Fibroblast of lung (primary cell): ENCODE data around the gene B3GNT7. TPM values are rescaled to one million over a fixed set of nuclear protein-coding genes. Genes with fewer than 3 reads are reported as not detected.
A peak's percentile ranks its signal among the peaks of the same experiment; 100 is the strongest.

Experiments
- DNase-seq, 2 donors: peaks; one replicate each; pipeline versions ENCODE4 v3.0.0 to v3.0.0-alpha.2; 2010; ENCODE audit warnings: low read depth in 2 of 2
- H2AFZ ChIP-seq: 2 replicates; pipeline ENCODE4 v1.5.1; 2012; ENCODE audit warnings: low read length, control low read depth, inconsistent platforms
- H3K27ac ChIP-seq: 2 replicates; pipeline ENCODE4 v1.5.1; 2011; ENCODE audit warnings: low read length, control low read depth; ENCODE audit not compliant: insufficient read depth
- H3K27me3 ChIP-seq: 2 replicates; pipeline ENCODE4 v1.5.1; 2011; ENCODE audit warnings: mild to moderate bottlenecking, low read length; ENCODE audit not compliant: control insufficient read depth, insufficient read depth
- H3K36me3 ChIP-seq: 2 replicates; pipeline ENCODE4 v1.5.1; 2011; ENCODE audit warnings: low read length; ENCODE audit not compliant: control insufficient read depth, insufficient read depth
- H3K4me1 ChIP-seq: 2 replicates; pipeline ENCODE4 v1.5.1; 2011; ENCODE audit warnings: low read length; ENCODE audit not compliant: control insufficient read depth, insufficient read depth; ENCODE audit errors: extremely low read depth
- H3K4me2 ChIP-seq: 2 replicates; pipeline ENCODE4 v1.5.1; 2011; ENCODE audit warnings: low read length, control low read depth; ENCODE audit not compliant: insufficient read depth; ENCODE audit errors: extremely low read depth
- H3K4me3 ChIP-seq, 4 experiments: fragments of 200-600 bp in 1 of 4; sonication (generic) in 1 of 4; replicated peaks in 1 of 4; 2 replicates each; pipeline ENCODE4 v1.5.1; 2011 to 2016; ENCODE audit warnings: low read length in 4 of 4, low read depth in 3 of 4, mild to moderate bottlenecking in 3 of 4, control low read depth in 2 of 4, inconsistent platforms in 1 of 4, mixed read lengths in 1 of 4; ENCODE audit not compliant: insufficient read depth in 1 of 4; ENCODE audit errors: control extremely low read depth in 1 of 4
- H3K79me2 ChIP-seq: 2 replicates; pipeline ENCODE4 v1.5.1; 2012; ENCODE audit warnings: mild to moderate bottlenecking, low read length, inconsistent platforms; ENCODE audit not compliant: control insufficient read depth, insufficient read depth
- H3K9ac ChIP-seq: 2 replicates; pipeline ENCODE4 v1.5.1; 2011; ENCODE audit warnings: mild to moderate bottlenecking, low read length, control low read depth; ENCODE audit not compliant: insufficient read depth
- H3K9me3 ChIP-seq: 2 replicates; pipeline ENCODE4 v1.5.1; 2012; ENCODE audit warnings: low read depth, low read length; ENCODE audit not compliant: control insufficient read depth, insufficient read depth
- H4K20me1 ChIP-seq: 2 replicates; pipeline ENCODE4 v1.5.1; 2011; ENCODE audit warnings: low read length; ENCODE audit not compliant: control insufficient read depth, insufficient read depth; ENCODE audit errors: extremely low read depth
- EZH2 ChIP-seq: IDR thresholded peaks from 2 replicates; pipeline ENCODE4 v1.5.1; 2012; ENCODE audit warnings: low read length, control low read depth, mild to moderate bottlenecking; ENCODE audit errors: missing control alignments
- polyA minus RNA-seq: library from RNA; depleted of rRNA, polyadenylated mRNA; stranded (reverse); fragments of >200 nt; gene quantifications from 2 replicates; pipeline ENCODE4 v1.2.3, GENCODE V29; 2011; ENCODE audit warnings: low replicate concordance
- polyA plus RNA-seq, 2 donors: library from polyadenylated mRNA; depleted of rRNA in 1 of 2; stranded (reverse) in 1 of 2; unstranded in 1 of 2; fragments of >200 nt; gene quantifications; 2 replicates each; pipeline ENCODE4 v1.2.1, GENCODE V29; 2011 to 2012; ENCODE audit warnings: missing spikeins in 1 of 2
- total RNA-seq: library from RNA; depleted of rRNA; stranded (reverse); fragments of >200 nt; gene quantifications from 2 replicates; pipeline ENCODE4 v1.2.1, GENCODE V29; 2014
- TF ChIP-seq, protein P1 (sequence below), 2 donors: IDR thresholded peaks in 1 of 2; conservative IDR thresholded peaks in 1 of 2; 1 replicate in 1 of 2; 2 replicates in 1 of 2; pipeline ENCODE4 v1.5.1; 2011 to 2012; ENCODE audit warnings: low read length in 2 of 2, control low read depth in 1 of 2, inconsistent platforms in 1 of 2, low read depth in 1 of 2, mild to moderate bottlenecking in 1 of 2

Gene B3GNT7, protein sequence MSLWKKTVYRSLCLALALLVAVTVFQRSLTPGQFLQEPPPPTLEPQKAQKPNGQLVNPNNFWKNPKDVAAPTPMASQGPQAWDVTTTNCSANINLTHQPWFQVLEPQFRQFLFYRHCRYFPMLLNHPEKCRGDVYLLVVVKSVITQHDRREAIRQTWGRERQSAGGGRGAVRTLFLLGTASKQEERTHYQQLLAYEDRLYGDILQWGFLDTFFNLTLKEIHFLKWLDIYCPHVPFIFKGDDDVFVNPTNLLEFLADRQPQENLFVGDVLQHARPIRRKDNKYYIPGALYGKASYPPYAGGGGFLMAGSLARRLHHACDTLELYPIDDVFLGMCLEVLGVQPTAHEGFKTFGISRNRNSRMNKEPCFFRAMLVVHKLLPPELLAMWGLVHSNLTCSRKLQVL
- total RNA-seq (under 0.01 and 0.17 TPM in 2 replicates), polyA plus RNA-seq (0.01 and 0.06 TPM in 2 replicates), polyA minus RNA-seq (2.5 TPM in 1 of 2 replicates, not detected in the other)
- 0.06 and 0.07 TPM in 2 replicates for polyA plus RNA-seq (2012)

DNA sequence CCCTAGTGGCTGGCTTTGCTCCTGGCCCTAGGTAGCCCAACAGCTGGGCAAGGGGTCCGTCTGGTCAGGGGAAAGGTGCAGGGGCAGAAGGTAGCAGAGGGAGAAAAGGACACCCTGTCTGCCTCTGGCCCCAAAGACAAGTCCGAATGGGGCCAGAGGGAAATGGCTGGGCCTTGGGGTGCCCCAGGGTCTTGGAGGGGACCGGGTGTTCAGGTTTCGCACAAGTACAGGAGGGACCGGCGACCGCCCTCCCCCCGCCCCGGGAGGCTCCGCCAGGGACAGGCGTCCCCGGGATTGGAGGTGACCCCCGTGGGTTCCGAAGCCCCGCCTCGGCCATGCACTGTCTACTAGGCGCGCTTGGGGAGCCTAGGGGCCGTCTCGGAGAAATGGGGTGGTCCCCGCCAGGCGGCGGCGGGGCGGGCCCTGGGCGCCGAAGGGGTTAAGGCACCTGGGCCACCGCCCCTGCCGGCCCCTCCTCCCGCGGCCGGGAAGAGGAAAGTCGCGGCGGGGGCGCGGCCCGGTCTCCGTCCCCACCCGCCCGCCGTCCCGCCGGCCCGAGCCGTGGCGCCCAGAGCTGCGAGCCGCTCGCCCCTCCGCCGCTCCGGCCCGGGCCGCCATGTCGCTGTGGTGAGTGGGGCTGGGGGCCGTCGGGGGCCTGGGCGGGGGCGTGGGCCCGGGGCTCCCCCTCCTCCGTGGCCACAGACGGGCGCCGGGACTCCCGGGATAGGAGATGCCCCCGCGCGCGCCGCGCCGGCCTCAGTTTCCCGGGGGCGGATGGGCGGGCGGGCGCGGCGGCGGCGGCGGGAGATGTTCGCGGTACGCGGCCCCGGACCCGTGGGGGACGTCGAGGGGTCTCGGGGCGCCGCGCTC, at the start of gene B3GNT7:
TSS of gene B3GNT7 (plus strand) at position 523 of the 870 bp plus-strand sequence. CDS start at position 617, 94 bp downstream.
- no peaks in the 10 kb centered on the region for H3K36me3 ChIP-seq
- no peaks in the 10 kb centered on the region for H3K4me1 ChIP-seq
- H3K9ac ChIP-seq: no peak within 1 kb of the TSS
- no peak for DNase-seq
- peaks cover 25% of the 10 kb centered on the region for H3K27me3 ChIP-seq
- TF ChIP-seq EZH2: peak; percentile 93
- TF ChIP-seq, protein P1, sequence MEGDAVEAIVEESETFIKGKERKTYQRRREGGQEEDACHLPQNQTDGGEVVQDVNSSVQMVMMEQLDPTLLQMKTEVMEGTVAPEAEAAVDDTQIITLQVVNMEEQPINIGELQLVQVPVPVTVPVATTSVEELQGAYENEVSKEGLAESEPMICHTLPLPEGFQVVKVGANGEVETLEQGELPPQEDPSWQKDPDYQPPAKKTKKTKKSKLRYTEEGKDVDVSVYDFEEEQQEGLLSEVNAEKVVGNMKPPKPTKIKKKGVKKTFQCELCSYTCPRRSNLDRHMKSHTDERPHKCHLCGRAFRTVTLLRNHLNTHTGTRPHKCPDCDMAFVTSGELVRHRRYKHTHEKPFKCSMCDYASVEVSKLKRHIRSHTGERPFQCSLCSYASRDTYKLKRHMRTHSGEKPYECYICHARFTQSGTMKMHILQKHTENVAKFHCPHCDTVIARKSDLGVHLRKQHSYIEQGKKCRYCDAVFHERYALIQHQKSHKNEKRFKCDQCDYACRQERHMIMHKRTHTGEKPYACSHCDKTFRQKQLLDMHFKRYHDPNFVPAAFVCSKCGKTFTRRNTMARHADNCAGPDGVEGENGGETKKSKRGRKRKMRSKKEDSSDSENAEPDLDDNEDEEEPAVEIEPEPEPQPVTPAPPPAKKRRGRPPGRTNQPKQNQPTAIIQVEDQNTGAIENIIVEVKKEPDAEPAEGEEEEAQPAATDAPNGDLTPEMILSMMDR (conservative IDR thresholded peaks at IDR 0.05 in 1 of 2, IDR thresholded peaks at IDR 0.05 in 1 of 2; ENCODE audit: low read depth in 1 of 2, low read length in 2 of 2): no peak
- no peaks in the 10 kb centered on the region for H4K20me1 ChIP-seq
- no peaks in the 10 kb centered on the region for H3K79me2 ChIP-seq
- no peak within 1 kb of the TSS for H3K4me2 ChIP-seq
- H3K4me3 ChIP-seq: no peak within 1 kb of the TSS
- H3K27ac ChIP-seq: no peak within 1 kb of the TSS
- no peak within 1 kb of the TSS for H2AFZ ChIP-seq
- H3K9me3 ChIP-seq: no peaks in the 10 kb centered on the region

DNA sequence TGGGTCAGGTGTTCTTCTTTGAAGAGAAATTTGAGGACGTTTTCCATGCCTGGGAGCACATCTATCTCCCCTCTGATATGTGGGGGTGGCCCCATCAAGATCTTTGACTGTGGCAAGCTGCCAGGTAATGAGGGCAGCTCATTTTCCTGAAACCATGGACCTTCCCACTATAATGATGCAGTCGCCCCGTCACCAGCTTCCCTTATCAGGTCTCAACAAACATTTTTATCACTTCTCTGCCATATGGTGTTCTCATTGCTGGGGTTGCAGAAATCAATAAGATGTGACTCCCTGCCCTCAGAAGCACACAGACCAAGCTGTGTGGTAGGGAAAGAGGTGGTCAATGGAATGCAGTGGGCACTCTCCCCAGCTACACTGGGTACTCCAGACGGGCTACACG, 48.4 kb upstream of the B3GNT7 start:
- no peak for TF ChIP-seq EZH2
- TF ChIP-seq, protein P1 (conservative IDR thresholded peaks at IDR 0.05 in 1 of 2, IDR thresholded peaks at IDR 0.05 in 1 of 2; ENCODE audit: low read depth in 1 of 2, low read length in 2 of 2): no peak
- Histone ChIP-seq H3K4me3 (no peak overlapping the region), H3K9me3 (no peaks in the 10 kb centered on the region), H4K20me1 (no peaks in the 10 kb centered on the region), H3K27me3 (no peaks in the 10 kb centered on the region), H3K4me2 (no peak overlapping the region), H3K9ac (no peak overlapping the region), H3K27ac (no peak overlapping the region), H3K79me2 (no peaks in the 10 kb centered on the region), H3K4me1 (no peaks in the 10 kb centered on the region), H3K36me3 (peaks cover 2% of the 10 kb centered on the region), H2AFZ (no peak overlapping the region)
- no peak for DNase-seq

DNA sequence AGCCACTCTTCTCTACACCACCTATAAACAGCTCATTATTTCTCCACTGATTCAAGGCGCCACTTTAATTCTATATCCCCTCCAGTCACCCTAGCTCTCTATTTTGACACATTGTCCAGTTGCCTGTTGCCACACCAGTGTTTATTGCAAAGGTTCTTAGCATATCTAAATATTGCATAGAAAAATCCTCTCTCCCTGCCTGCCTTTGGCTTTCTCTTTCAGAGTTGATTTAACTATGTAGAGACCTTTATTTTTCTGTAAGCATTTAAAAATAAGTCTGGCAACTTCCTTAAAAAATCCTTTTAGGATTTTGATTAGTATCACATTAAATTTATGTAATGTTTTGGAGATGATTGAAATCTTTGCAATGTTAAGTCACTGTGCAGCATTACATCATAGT, 47.9 kb upstream of the B3GNT7 start:
- Histone ChIP-seq H3K4me2 (no peak overlapping the region), H4K20me1 (no peaks in the 10 kb centered on the region), H3K4me3 (no peak overlapping the region), H3K4me1 (no peaks in the 10 kb centered on the region), H3K79me2 (no peaks in the 10 kb centered on the region), H3K27ac (no peak overlapping the region), H3K9ac (no peak overlapping the region), H3K9me3 (no peaks in the 10 kb centered on the region), H3K36me3 (peaks cover 2% of the 10 kb centered on the region), H3K27me3 (no peaks in the 10 kb centered on the region), H2AFZ (no peak overlapping the region)
- TF ChIP-seq, protein P1 (conservative IDR thresholded peaks at IDR 0.05 in 1 of 2, IDR thresholded peaks at IDR 0.05 in 1 of 2; ENCODE audit: low read depth in 1 of 2, low read length in 2 of 2): no peak
- no peak for TF ChIP-seq EZH2
- no peak for DNase-seq
